SK-N-SH treated with all-trans-retinoic acid at 6 μM for 48 hours (cell line): ENCODE results near the gene KIAA0513.

Experiments used
- ATAC-seq: fragments of 200-7000 bp; cut with Tn5 transposase; 3 replicates; pipeline ENCODE4 v1.9.1; 2020; ENCODE audit warnings: mild to moderate bottlenecking, moderate library complexity
- ARNTL ChIP-seq: fragments of 450-650 bp; formaldehyde crosslinking; IDR thresholded peaks from 2 replicates; pipeline ENCODE4 v1.5.0; 2020; ENCODE audit warnings: low read depth, mild to moderate bottlenecking, moderate library complexity, borderline replicate concordance
- BACH2 ChIP-seq: fragments of 250-450 bp; sonication (Bioruptor Pico); IDR thresholded peaks from 2 replicates; pipeline ENCODE4 v1.9.0; 2021; ENCODE audit warnings: mild to moderate bottlenecking, borderline replicate concordance
- CSDC2 ChIP-seq: fragments of 250-450 bp; sonication (Bioruptor Pico); IDR thresholded peaks from 2 replicates; pipeline ENCODE4 v1.5.0; 2020; ENCODE audit warnings: mild to moderate bottlenecking, moderate library complexity
- ESRRG ChIP-seq: fragments of 250-450 bp; sonication (Bioruptor Pico); IDR thresholded peaks from 2 replicates; pipeline ENCODE4 v1.6.1; 2021; ENCODE audit warnings: mild to moderate bottlenecking
- GLIS3 ChIP-seq: fragments of 250-450 bp; sonication (Bioruptor Pico); IDR thresholded peaks from 2 replicates; pipeline ENCODE4 v1.5.0; 2020; ENCODE audit warnings: mild to moderate bottlenecking, moderate library complexity
- ISL1 ChIP-seq: fragments of 250-450 bp; sonication (Bioruptor Pico); IDR thresholded peaks from 2 replicates; pipeline ENCODE4 v2.1.2; 2022; ENCODE audit warnings: mild to moderate bottlenecking, moderate library complexity
- OSR1 ChIP-seq: fragments of 250-450 bp; sonication (Bioruptor Pico); IDR thresholded peaks from 2 replicates; pipeline ENCODE4 v1.8.0; 2022; ENCODE audit warnings: moderate library complexity, mild to moderate bottlenecking, inconsistent platforms
- PATZ1 ChIP-seq: fragments of 250-450 bp; sonication (Bioruptor Pico); IDR thresholded peaks from 2 replicates; pipeline ENCODE4 v1.8.0; 2020; ENCODE audit warnings: mild to moderate bottlenecking, moderate library complexity, borderline replicate concordance
- POU6F1 ChIP-seq: fragments of 250-450 bp; sonication (Bioruptor Pico); IDR thresholded peaks from 2 replicates; pipeline ENCODE4 v1.8.0; 2021; ENCODE audit warnings: low read depth, mild to moderate bottlenecking, moderate library complexity, borderline replicate concordance
- PPARA ChIP-seq: fragments of 250-450 bp; sonication (Bioruptor Pico); IDR thresholded peaks from 2 replicates; pipeline ENCODE4 v1.5.0; 2020; ENCODE audit warnings: mild to moderate bottlenecking, borderline replicate concordance
- SNAI2 ChIP-seq: fragments of 250-450 bp; sonication (Bioruptor Pico); IDR thresholded peaks from 2 replicates; pipeline ENCODE4 v1.5.0; 2020; ENCODE audit warnings: mild to moderate bottlenecking, moderate library complexity
- TCF4 ChIP-seq: fragments of 250-450 bp; sonication (Bioruptor Pico); IDR thresholded peaks from 2 replicates; pipeline ENCODE4 v1.8.0; 2021; ENCODE audit warnings: mild to moderate bottlenecking, moderate library complexity, borderline replicate concordance
- TOX ChIP-seq: fragments of 250-450 bp; sonication (Bioruptor Pico); IDR thresholded peaks from 2 replicates; pipeline ENCODE4 v1.8.0; 2021; ENCODE audit warnings: mild to moderate bottlenecking, moderate library complexity, borderline replicate concordance
- ZC3H10 ChIP-seq: fragments of 250-450 bp; sonication (Bioruptor Pico); IDR thresholded peaks from 2 replicates; pipeline ENCODE4 v1.5.1; 2021; ENCODE audit warnings: mild to moderate bottlenecking, moderate library complexity
- ZFP3 ChIP-seq: fragments of 250-450 bp; sonication (Bioruptor Pico); IDR thresholded peaks from 2 replicates; pipeline ENCODE4 v1.5.0; 2020; ENCODE audit warnings: mild to moderate bottlenecking, moderate library complexity
- ZFP30 ChIP-seq: fragments of 450-650 bp; formaldehyde crosslinking; IDR thresholded peaks from 2 replicates; pipeline ENCODE4 v1.5.0; 2022; ENCODE audit warnings: mild to moderate bottlenecking, moderate library complexity
- ZNF565 ChIP-seq: fragments of 450-650 bp; formaldehyde crosslinking; conservative IDR thresholded peaks from 2 replicates; pipeline ENCODE4 v1.5.0; 2020; ENCODE audit warnings: low read depth, mild to moderate bottlenecking, moderate library complexity
- ZNF70 ChIP-seq: fragments of 450-650 bp; formaldehyde crosslinking; IDR thresholded peaks from 2 replicates; pipeline ENCODE4 v1.5.0; 2020; ENCODE audit warnings: mild to moderate bottlenecking, moderate library complexity
- ZNF8 ChIP-seq: fragments of 450-650 bp; formaldehyde crosslinking; IDR thresholded peaks from 2 replicates; pipeline ENCODE4 v1.5.0; 2020; ENCODE audit warnings: mild to moderate bottlenecking, moderate library complexity
- TF ChIP-seq, protein P1 (sequence below): fragments of 250-450 bp; sonication (Bioruptor Pico); IDR thresholded peaks from 2 replicates; pipeline ENCODE4 v1.5.1; 2021; ENCODE audit warnings: mild to moderate bottlenecking, moderate library complexity
- TF ChIP-seq, protein P2 (sequence below): fragments of 250-450 bp; sonication (Bioruptor Pico); IDR thresholded peaks from 2 replicates; pipeline ENCODE4 v1.5.1; 2020; ENCODE audit warnings: low read depth, mild to moderate bottlenecking, moderate library complexity
- TF ChIP-seq, protein P3 (sequence below): fragments of 250-450 bp; sonication (Bioruptor Pico); IDR thresholded peaks from 2 replicates; pipeline ENCODE4 v1.5.0; 2020; ENCODE audit warnings: mild to moderate bottlenecking, moderate library complexity

The KIAA0513 gene

DNA sequence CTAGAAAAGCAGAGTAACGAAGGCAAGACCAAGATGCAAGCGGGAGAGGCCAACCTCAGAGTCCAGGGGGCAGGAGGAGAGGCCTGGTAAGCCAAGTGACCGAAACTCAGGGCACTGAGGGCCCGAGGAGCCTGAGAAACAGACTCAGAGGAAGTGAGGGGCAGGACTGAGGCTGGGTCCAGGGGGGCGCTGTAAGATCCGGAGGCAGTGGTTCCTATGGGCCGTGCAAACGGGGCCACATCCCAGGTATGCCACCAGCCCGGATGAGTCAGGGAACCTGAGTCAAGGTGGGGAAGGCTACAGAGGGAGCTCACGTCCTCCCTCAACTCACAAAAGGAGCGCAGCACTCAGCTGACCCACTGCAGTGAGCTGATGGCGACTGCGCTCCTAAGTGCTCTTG, 24.5 kb upstream of the KIAA0513 start:
- TF ChIP-seq ISL1 (CRISPR knock-in tag) (no peak), GLIS3 (CRISPR knock-in tag) (no peak), PPARA (CRISPR knock-in tag) (no peak), PATZ1 (CRISPR knock-in tag) (no peak), BACH2 (CRISPR knock-in tag) (no peak), CSDC2 (no peak), ZNF565 (CRISPR knock-in tag) (no peak), SNAI2 (CRISPR knock-in tag) (no peak), OSR1 (CRISPR knock-in tag) (no peak), POU6F1 (CRISPR knock-in tag) (no peak), ZC3H10 (CRISPR knock-in tag) (no peak), ESRRG (CRISPR knock-in tag) (no peak), ZFP30 (CRISPR knock-in tag) (no peak), ZNF8 (CRISPR knock-in tag) (no peak), TOX (CRISPR knock-in tag) (no peak), TCF4 (CRISPR knock-in tag) (no peak), ARNTL (CRISPR knock-in tag) (no peak)
- TF ChIP-seq, protein P1, sequence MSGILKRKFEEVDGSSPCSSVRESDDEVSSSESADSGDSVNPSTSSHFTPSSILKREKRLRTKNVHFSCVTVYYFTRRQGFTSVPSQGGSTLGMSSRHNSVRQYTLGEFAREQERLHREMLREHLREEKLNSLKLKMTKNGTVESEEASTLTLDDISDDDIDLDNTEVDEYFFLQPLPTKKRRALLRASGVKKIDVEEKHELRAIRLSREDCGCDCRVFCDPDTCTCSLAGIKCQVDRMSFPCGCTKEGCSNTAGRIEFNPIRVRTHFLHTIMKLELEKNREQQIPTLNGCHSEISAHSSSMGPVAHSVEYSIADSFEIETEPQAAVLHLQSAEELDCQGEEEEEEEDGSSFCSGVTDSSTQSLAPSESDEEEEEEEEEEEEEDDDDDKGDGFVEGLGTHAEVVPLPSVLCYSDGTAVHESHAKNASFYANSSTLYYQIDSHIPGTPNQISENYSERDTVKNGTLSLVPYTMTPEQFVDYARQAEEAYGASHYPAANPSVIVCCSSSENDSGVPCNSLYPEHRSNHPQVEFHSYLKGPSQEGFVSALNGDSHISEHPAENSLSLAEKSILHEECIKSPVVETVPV (CRISPR knock-in tag), result no peak
- TF ChIP-seq, protein P2, sequence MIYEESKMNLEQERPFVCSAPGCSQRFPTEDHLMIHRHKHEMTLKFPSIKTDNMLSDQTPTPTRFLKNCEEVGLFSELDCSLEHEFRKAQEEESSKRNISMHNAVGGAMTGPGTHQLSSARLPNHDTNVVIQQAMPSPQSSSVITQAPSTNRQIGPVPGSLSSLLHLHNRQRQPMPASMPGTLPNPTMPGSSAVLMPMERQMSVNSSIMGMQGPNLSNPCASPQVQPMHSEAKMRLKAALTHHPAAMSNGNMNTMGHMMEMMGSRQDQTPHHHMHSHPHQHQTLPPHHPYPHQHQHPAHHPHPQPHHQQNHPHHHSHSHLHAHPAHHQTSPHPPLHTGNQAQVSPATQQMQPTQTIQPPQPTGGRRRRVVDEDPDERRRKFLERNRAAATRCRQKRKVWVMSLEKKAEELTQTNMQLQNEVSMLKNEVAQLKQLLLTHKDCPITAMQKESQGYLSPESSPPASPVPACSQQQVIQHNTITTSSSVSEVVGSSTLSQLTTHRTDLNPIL, result no peak
- TF ChIP-seq, protein P3, sequence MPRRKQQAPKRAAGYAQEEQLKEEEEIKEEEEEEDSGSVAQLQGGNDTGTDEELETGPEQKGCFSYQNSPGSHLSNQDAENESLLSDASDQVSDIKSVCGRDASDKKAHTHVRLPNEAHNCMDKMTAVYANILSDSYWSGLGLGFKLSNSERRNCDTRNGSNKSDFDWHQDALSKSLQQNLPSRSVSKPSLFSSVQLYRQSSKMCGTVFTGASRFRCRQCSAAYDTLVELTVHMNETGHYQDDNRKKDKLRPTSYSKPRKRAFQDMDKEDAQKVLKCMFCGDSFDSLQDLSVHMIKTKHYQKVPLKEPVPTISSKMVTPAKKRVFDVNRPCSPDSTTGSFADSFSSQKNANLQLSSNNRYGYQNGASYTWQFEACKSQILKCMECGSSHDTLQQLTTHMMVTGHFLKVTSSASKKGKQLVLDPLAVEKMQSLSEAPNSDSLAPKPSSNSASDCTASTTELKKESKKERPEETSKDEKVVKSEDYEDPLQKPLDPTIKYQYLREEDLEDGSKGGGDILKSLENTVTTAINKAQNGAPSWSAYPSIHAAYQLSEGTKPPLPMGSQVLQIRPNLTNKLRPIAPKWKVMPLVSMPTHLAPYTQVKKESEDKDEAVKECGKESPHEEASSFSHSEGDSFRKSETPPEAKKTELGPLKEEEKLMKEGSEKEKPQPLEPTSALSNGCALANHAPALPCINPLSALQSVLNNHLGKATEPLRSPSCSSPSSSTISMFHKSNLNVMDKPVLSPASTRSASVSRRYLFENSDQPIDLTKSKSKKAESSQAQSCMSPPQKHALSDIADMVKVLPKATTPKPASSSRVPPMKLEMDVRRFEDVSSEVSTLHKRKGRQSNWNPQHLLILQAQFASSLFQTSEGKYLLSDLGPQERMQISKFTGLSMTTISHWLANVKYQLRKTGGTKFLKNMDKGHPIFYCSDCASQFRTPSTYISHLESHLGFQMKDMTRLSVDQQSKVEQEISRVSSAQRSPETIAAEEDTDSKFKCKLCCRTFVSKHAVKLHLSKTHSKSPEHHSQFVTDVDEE, result no peak
- no peak for ATAC-seq

- peak; percentile 27 for ATAC-seq
- no peak for TF ChIP-seq ZFP3 (CRISPR knock-in tag)
- no peak for TF ChIP-seq ZNF70 (CRISPR knock-in tag)
- TF ChIP-seq SNAI2 (CRISPR knock-in tag), result no peak
- TF ChIP-seq CSDC2, result no peak
- no peak for TF ChIP-seq ZNF565 (CRISPR knock-in tag)
- TF ChIP-seq, protein P3, result no peak
- no peak for TF ChIP-seq TCF4 (CRISPR knock-in tag)
- no peak for TF ChIP-seq ZFP30 (CRISPR knock-in tag)
- no peak for TF ChIP-seq PPARA (CRISPR knock-in tag)
- TF ChIP-seq, protein P1 (CRISPR knock-in tag), result no peak
- TF ChIP-seq TOX (CRISPR knock-in tag), result no peak
- TF ChIP-seq PATZ1 (CRISPR knock-in tag), result no peak
- TF ChIP-seq ARNTL (CRISPR knock-in tag), result no peak
Observed at GRCh38 chr16:85003725-85004586, 23.6 kb upstream of the KIAA0513 start.
